ENCODE measurements around the gene SYK.

- TF ChIP-seq CTCF (IDR thresholded peaks at IDR 0.05; ENCODE audit: insufficient read depth, low read depth, low read length) = no peak
- no peak for TF ChIP-seq EZH2 (IDR thresholded peaks at IDR 0.05; ENCODE audit: insufficient read depth, low read length)
These were observed 94.2 kb downstream of the SYK start for GRCh38 chr9:90895786-90896185.
